Endothelial cell (in vitro differentiated cells): Measurements from ENCODE around the gene CSHL1. TPM values are rescaled to one million over a fixed set of nuclear protein-coding genes. Genes with fewer than 3 reads are reported as not detected.

Experiments used
- DNase-seq: peaks from one replicate; pipeline ENCODE4 v3.0.0; 2021; ENCODE audit warnings: low spot score
- H3K27ac Mint-ChIP-seq: one replicate; pipeline ENCODE4 v1.8.0; 2021; ENCODE audit warnings: mixed read lengths, inconsistent platforms; ENCODE audit not compliant: unreplicated experiment
- H3K27me3 Mint-ChIP-seq: one replicate; pipeline ENCODE4 v1.8.0; 2021; ENCODE audit warnings: mild to moderate bottlenecking, moderate library complexity, mixed read lengths, inconsistent platforms; ENCODE audit not compliant: unreplicated experiment
- H3K36me3 Mint-ChIP-seq: one replicate; pipeline ENCODE4 v1.8.0; 2021; ENCODE audit warnings: mild to moderate bottlenecking, low read depth, mixed read lengths, inconsistent platforms; ENCODE audit not compliant: unreplicated experiment
- H3K4me1 Mint-ChIP-seq: one replicate; pipeline ENCODE4 v1.8.0; 2021; ENCODE audit warnings: mild to moderate bottlenecking, mixed read lengths, inconsistent platforms; ENCODE audit not compliant: unreplicated experiment
- H3K4me3 Mint-ChIP-seq: one replicate; pipeline ENCODE4 v1.8.0; 2021; ENCODE audit warnings: mild to moderate bottlenecking, mixed read lengths, inconsistent platforms; ENCODE audit not compliant: unreplicated experiment
- H3K9me3 Mint-ChIP-seq: one replicate; pipeline ENCODE4 v1.8.0; 2021; ENCODE audit warnings: mixed read lengths, inconsistent platforms; ENCODE audit not compliant: unreplicated experiment
- CTCF ChIP-seq: fragments of 200-600 bp; sonication (generic); IDR thresholded peaks from one replicate; pipeline ENCODE4 v1.5.0; 2021; ENCODE audit warnings: antibody characterized with exemption; ENCODE audit not compliant: unreplicated experiment
- total RNA-seq: library from RNA; stranded (reverse); fragmentation: NEBNext Ultra II Directional; extraction: Animal tissue kit (Norgen Biotek cat#: 25700); gene quantifications from one replicate; pipeline ENCODE4 v1.2.1, GENCODE V29; 2021; ENCODE audit not compliant: unreplicated experiment

Gene CSHL1
- total RNA-seq, 1 donor from 2014 or later = not detected

DNA sequence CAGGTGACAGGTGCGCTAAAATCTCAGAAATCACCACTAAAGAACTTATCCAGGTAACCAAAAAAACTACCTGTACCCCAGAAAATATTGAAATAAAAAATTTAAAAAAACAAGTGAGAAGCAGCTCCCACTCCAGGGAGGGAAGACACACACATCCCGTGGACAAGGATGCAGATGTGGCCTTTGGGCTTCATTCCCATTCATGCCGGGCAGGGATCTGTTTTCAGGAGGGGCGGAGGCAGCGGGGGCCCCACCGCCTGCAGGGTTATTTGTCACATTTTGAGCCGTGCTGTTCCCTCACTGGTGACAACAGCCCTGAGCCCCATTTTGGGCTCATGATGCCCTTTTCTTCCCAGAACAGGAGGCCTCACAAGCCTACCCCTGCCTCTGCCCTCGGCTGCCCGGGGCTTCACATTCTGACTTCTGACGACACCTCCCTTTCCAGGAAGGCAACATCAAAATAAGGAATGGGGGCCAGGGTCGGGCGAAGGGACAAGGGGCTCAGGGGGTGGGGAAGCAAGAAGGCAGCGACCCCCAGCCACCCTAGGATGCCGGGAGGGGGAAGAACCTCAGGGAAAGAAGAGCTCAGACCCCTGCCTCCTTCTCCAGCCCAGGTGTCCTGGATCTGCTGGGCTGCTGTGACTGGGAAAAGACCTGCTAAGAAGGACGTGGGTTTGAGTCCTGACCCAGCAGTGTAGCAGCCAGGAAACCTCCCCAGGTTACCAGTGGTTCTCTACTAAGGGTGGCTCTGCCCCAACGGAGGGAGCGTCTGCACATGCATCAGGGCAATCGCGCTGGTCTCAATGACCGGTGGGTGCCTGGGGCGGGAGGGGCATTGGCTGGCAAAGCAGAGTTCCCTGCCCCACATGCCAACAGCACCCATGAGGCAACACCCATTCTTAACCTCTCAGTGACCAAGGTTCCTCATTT lies 23.4 kb upstream of the CSHL1 start:
- no peak for TF ChIP-seq CTCF
- Mint-ChIP-seq H3K4me1 (peaks cover 15% of the 10 kb centered on the region), H3K27ac (no peak overlapping the region), H3K36me3 (peaks cover 6% of the 10 kb centered on the region), H3K9me3 (peaks cover 2% of the 10 kb centered on the region), H3K4me3 (no peak overlapping the region), H3K27me3 (peaks cover 10% of the 10 kb centered on the region)
- no peak for DNase-seq

GRCh38 chr17:63933598-63933997 lies 22.5 kb upstream of the CSHL1 start:
- no peak for TF ChIP-seq CTCF
- Mint-ChIP-seq H3K9me3 (no peaks in the 10 kb centered on the region), H3K27ac (no peak overlapping the region), H3K4me1 (peaks cover 6% of the 10 kb centered on the region), H3K4me3 (no peak overlapping the region), H3K27me3 (peaks cover 3% of the 10 kb centered on the region), H3K36me3 (no peaks in the 10 kb centered on the region)
- DNase-seq = no peak

DNA sequence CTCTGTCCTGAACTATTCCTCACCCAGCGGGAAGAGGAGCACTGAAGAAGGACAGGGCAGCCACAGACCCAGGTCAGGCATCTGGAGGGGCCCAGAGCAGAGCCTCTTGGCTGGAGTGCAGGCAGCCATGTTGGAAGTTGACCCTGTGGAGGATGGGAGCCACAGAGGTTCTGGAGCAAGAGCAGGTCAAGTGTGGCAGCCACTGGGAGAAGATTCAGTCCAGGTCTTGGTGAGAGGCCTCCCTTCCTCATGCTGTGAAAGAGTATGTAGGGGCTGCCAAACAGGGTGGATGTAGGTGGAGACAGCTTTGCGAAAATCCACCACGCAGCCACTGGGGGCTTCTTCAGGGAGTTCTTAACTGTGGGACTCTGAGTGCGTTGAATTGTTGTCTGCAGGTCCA lies 21.7 kb upstream of the CSHL1 start:
- no peak overlapping the region for H3K4me3 Mint-ChIP-seq
- peaks cover 6% of the 10 kb centered on the region for H3K27me3 Mint-ChIP-seq
- TF ChIP-seq CTCF = no peak
- H3K9me3 Mint-ChIP-seq = no peaks in the 10 kb centered on the region
- peaks cover 5% of the 10 kb centered on the region for H3K4me1 Mint-ChIP-seq
- DNase-seq = no peak
- no peak overlapping the region for H3K27ac Mint-ChIP-seq
- no peaks in the 10 kb centered on the region for H3K36me3 Mint-ChIP-seq

DNA sequence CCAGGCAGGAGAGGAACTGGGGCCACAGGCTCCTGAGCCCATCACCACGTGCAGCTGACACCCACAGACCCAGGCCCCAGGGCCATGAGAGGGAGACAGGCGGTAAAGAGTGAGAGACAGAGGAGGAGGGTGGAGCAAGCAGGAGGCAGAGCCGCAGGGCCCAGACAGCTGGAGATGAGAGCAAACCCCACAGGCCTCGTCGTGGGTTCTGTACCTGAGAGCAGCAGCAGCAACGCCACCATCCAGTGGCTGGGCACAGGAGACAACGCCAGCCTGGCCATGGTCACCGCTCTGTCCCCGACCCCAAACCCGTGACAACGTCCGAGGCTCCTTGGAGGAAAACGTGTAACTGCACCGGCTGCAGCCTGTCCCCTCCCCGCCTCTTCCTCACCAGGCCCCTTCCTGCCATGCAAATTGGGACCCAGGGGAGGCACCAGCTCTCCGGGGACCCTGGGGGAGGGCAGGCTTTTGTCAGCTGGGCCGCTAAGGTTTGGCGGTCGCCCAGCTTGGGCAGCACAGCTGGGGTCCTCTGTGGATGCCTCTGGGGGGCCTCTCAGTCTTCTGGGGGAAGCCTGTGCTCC lies 21.0 kb upstream of the CSHL1 start, which contains the start of gene CD79B:
TSS of gene CD79B (minus strand) at position 351 of the 581 bp plus-strand sequence. CDS start at position 281, 70 bp downstream.
- H3K27me3 Mint-ChIP-seq = peaks cover 6% of the 10 kb centered on the region
- no peak within 1 kb of the TSS for H3K4me3 Mint-ChIP-seq
- H3K27ac Mint-ChIP-seq = no peak within 1 kb of the TSS
- H3K36me3 Mint-ChIP-seq = no peaks in the 10 kb centered on the region
- DNase-seq = no peak
- no peaks in the 10 kb centered on the region for H3K9me3 Mint-ChIP-seq
- TF ChIP-seq CTCF = no peak
- H3K4me1 Mint-ChIP-seq = peaks cover 5% of the 10 kb centered on the region
